DMS 273 treated with DMSO at 0.1 percent for 48 hours (cell line): ENCODE measurements around the gene ECM2.

ENCODE experiments used
- DNase-seq: peaks from one replicate; lab custom pipeline; 2025; lab: John Stamatoyannopoulos, UW

ECM2 gene

DNA sequence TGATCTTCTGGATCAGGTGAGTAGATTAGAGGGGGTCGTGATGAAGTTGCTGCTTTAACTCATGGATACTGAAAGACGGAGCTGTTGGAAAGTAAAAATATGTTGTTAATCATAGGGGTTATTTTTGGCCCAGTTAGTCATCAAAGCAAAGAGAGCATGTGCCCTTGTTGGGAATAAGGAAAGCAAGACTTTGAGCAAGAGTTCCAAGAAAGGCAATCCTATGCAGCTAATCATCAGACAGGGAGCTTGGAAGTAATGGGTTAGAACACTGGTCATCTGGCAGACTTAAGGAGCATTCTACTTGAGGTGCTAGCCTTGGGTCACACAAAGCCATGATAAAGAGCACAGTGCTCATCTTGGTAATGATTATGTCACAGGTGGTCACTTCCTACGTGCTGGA is 71.8 kb downstream of the ECM2 start:
- DNase-seq: no peak

DNA sequence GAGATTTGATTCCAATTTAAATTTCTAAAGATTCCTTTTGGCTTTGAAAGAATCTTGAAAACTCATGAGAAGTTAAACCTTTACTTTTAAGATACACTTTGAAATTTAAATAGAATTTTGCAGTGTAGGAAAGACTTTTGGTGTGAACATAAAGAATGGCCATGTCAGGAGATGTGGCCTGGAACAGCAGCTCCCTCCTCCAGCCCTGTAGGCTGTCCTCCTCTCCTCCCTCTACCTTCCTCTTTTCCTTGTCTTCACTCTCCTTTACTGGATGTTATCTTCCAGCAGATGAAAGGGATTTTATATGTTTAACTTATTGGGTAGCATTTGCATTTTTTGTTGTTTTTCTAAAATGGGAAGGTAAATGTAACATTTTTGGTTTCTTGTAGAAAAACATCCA is 72.4 kb downstream of the ECM2 start:
- no peak for DNase-seq

DNA sequence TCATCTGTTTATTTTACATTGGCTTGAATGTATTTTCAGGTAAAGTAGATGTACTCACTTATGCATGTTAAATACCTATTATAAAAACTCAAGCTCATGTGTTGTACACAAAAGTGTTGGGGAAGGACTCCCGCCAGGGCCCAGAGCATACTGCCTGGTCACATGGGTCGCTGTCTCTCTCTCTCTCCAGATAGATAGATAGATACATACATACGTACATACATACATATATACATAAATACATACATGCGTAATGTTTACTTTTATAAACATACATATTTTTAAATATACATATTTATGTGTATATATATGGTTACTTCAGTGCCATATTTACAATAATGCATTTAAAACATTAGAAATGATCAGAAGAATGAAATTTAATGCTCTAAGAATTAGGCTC is 78.2 kb downstream of the ECM2 start:
- no peak for DNase-seq

DNA sequence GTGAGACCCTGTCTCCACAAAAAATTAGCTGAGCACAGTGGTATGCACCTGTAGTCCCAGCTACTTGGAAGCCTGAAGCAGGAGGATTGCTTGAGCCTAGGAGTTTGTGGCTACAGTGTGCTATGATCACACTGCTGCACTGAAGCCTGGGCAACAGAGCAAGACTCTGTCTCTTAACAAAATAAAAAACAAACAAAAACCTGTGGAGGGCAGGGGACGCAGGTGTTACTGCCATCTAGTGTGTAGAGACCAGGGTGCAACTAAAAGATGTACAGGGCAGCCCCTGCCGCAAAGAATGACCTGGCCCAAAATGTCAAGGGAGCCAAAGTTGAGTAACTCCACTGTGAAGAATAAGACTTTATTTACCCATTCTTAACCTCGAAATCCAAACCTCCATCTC is 80.6 kb downstream of the ECM2 start:
- DNase-seq: no peak

DNA sequence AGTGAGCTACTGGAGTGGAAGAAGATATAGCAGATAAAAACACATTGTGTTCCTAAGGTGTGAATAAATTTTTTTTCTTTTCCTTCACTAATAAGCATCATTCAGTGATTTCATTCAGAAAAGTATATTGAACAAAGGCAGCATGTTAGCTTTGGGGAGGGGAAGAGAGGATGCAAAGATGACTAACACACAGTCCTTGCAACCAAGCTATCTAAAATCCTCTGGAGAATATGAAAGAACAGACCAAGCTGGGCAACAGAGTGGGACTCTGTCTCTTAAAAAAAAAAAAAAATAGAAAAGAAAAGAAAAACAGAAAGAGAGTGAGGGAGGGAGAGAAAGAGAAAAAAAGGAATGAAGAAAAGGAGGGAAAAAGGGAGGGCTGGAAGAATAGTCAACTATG is 89.3 kb downstream of the ECM2 start:
- no peak for DNase-seq
